HCT116 (cell line): ENCODE measurements around the gene ADIG.

Source experiments
- ATF3 ChIP-seq: IDR thresholded peaks from 2 replicates; pipeline ENCODE4 v1.6.1; 2012
- CTCF ChIP-seq, 3 experiments: fragments of 200-600 bp in 1 of 3; sonication (generic) in 1 of 3; IDR thresholded peaks in 2 of 3; conservative IDR thresholded peaks in 1 of 3; 2 replicates each; pipeline ENCODE4 v1.5.1; 2012 to 2017; ENCODE audit warnings: low read depth in 2 of 3, low read length in 2 of 3, antibody characterized with exemption in 1 of 3, borderline replicate concordance in 1 of 3, control low read depth in 1 of 3, mild to moderate bottlenecking in 1 of 3, mixed read lengths in 1 of 3, mixed run types in 1 of 3, moderate library complexity in 1 of 3; ENCODE audit not compliant: insufficient read depth in 1 of 3
- EGR1 ChIP-seq: IDR thresholded peaks from 2 replicates; pipeline ENCODE4 v1.6.1; 2012; ENCODE audit warnings: low read depth
- EZH2 ChIP-seq: fragments of 200-600 bp; sonication (generic); IDR thresholded peaks from 2 replicates; pipeline ENCODE4 v1.6.1; 2017; ENCODE audit warnings: antibody characterized with exemption, mixed run types
- EZH2phosphoT487 ChIP-seq: fragments of 200-600 bp; IDR thresholded peaks from 2 replicates; pipeline ENCODE4 v1.6.1; 2018; ENCODE audit warnings: antibody characterized with exemption, borderline replicate concordance
- FOSL1 ChIP-seq: IDR thresholded peaks from 2 replicates; pipeline ENCODE4 v1.6.1; 2012; ENCODE audit warnings: low read depth
- JUND ChIP-seq: IDR thresholded peaks from 2 replicates; pipeline ENCODE4 v1.6.1; 2012
- MAX ChIP-seq: IDR thresholded peaks from 2 replicates; pipeline ENCODE4 v1.6.1; 2012
- POLR2A ChIP-seq: IDR thresholded peaks from 2 replicates; pipeline ENCODE4 v1.7.0; 2011; ENCODE audit warnings: borderline replicate concordance; ENCODE audit not compliant: insufficient read depth, insufficient read length; ENCODE audit errors: extremely low read depth
- POLR2AphosphoS5 ChIP-seq: IDR thresholded peaks from 2 replicates; pipeline ENCODE4 v1.6.1; 2011; ENCODE audit warnings: mild to moderate bottlenecking, low read depth, low read length, moderate library complexity
- SP1 ChIP-seq: IDR thresholded peaks from 2 replicates; pipeline ENCODE4 v1.6.1; 2012; ENCODE audit warnings: low read depth
- SRF ChIP-seq: IDR thresholded peaks from 2 replicates; pipeline ENCODE4 v1.6.1; 2012; ENCODE audit warnings: low read depth
- YY1 ChIP-seq: IDR thresholded peaks from 2 replicates; pipeline ENCODE4 v1.6.1; 2011; ENCODE audit warnings: low read length, low read depth, moderate library complexity, mild to moderate bottlenecking; ENCODE audit not compliant: insufficient replicate concordance; ENCODE audit errors: extremely low read depth
- ZNF274 ChIP-seq: fragments of 200-500 bp; sonication (Bioruptor generic); IDR thresholded peaks from 2 replicates; pipeline ENCODE4 v1.6.1; 2014; ENCODE audit warnings: mild to moderate bottlenecking, low read depth, low read length, inconsistent platforms

GRCh38 chr20:38625896-38626295 lies 44.9 kb downstream of the ADIG start:
- no peak for TF ChIP-seq POLR2AphosphoS5
- no peak for TF ChIP-seq EGR1
- no peak for TF ChIP-seq CTCF (IDR thresholded peaks at IDR 0.05 in 2 of 3, conservative IDR thresholded peaks at IDR 0.05 in 1 of 3; ENCODE audit: borderline replicate concordance in 1 of 3, insufficient read depth in 1 of 3, low read depth in 2 of 3, low read length in 2 of 3)
- no peak for TF ChIP-seq SRF
- no peak for TF ChIP-seq POLR2A
- TF ChIP-seq ATF3, result no peak
- no peak for TF ChIP-seq EZH2
- TF ChIP-seq JUND, result no peak
- no peak for TF ChIP-seq ZNF274
- no peak for TF ChIP-seq SP1
- no peak for TF ChIP-seq EZH2phosphoT487
- TF ChIP-seq YY1, result no peak
- no peak for TF ChIP-seq MAX
- TF ChIP-seq FOSL1, result no peak
